PC-9 (cell line): Measurements from ENCODE around the gene NPEPPS. TPM values are rescaled to one million over a fixed set of nuclear protein-coding genes. Genes with fewer than 3 reads are reported as not detected.

ENCODE experiments used
- BruUV-seq: library from RNA; stranded (reverse); fragments of 400-500 nt; replicated peaks from 2 replicates; lab custom pipeline; 2021; lab: Mats Ljungman, UMichigan
- CTCF ChIA-PET: fragments of 300-600 bp; sonication (Branson Sonifier 250); formaldehyde crosslinking; loops from one replicate; lab custom pipeline; 2022; ENCODE audit warnings: antibody characterized with exemption; lab: Charles Lee
- POLR2A ChIA-PET: fragments of 300-600 bp; sonication (Branson Sonifier 250); formaldehyde crosslinking; loops from one replicate; lab custom pipeline; 2022; ENCODE audit warnings: antibody characterized with exemption; ENCODE audit not compliant: unreplicated experiment; lab: Charles Lee
- DNase-seq, 2 experiments: peaks; one replicate each; pipeline versions ENCODE4 v3.0.0 to v3.0.0-alpha.2; 2015 to 2022; ENCODE audit warnings: mixed read lengths in 1 of 2
- H2AFZ ChIP-seq: fragments of 200-600 bp; sonication (generic); 2 replicates; pipeline ENCODE4 v1.8.1; 2017; ENCODE audit warnings: antibody characterized with exemption
- H3F3A ChIP-seq: fragments of 200-600 bp; sonication (generic); 2 replicates; pipeline ENCODE4 v1.8.1; 2017; ENCODE audit warnings: antibody characterized with exemption, mild to moderate bottlenecking, low read depth; ENCODE audit not compliant: insufficient read depth
- H3K27ac ChIP-seq: fragments of 200-600 bp; sonication (generic); 2 replicates; pipeline ENCODE4 v1.6.1; 2016; ENCODE audit warnings: mixed run types
- H3K27me3 ChIP-seq: fragments of 200-600 bp; sonication (generic); 2 replicates; pipeline ENCODE4 v1.6.1; 2016; ENCODE audit warnings: low read depth, mixed run types; ENCODE audit not compliant: insufficient read depth
- H3K36me3 ChIP-seq: fragments of 200-600 bp; sonication (generic); 2 replicates; pipeline ENCODE4 v1.6.1; 2016; ENCODE audit warnings: low read depth, mixed run types
- H3K4me1 ChIP-seq: fragments of 200-600 bp; sonication (generic); replicated peaks from 2 replicates; pipeline ENCODE4 v1.6.1; 2016; ENCODE audit warnings: mixed run types; ENCODE audit not compliant: insufficient read depth
- H3K4me2 ChIP-seq: fragments of 200-600 bp; sonication (generic); 2 replicates; pipeline ENCODE4 v1.6.1; 2017; ENCODE audit warnings: mixed run types
- H3K4me3 ChIP-seq: fragments of 200-600 bp; sonication (generic); 2 replicates; pipeline ENCODE4 v1.6.1; 2016; ENCODE audit warnings: mixed run types
- H3K79me2 ChIP-seq: fragments of 200-600 bp; sonication (generic); 2 replicates; pipeline ENCODE4 v1.6.1; 2017; ENCODE audit warnings: low read depth, mixed run types
- H3K9me2 ChIP-seq: fragments of 200-600 bp; sonication (generic); 2 replicates; pipeline ENCODE4 v1.8.1; 2017; ENCODE audit warnings: mild to moderate bottlenecking; ENCODE audit not compliant: insufficient read depth
- H3K9me3 ChIP-seq: fragments of 200-600 bp; sonication (generic); 2 replicates; pipeline ENCODE4 v1.8.1; 2016; ENCODE audit warnings: low read depth; ENCODE audit not compliant: insufficient read depth
- H4K20me1 ChIP-seq: fragments of 200-600 bp; sonication (generic); 2 replicates; pipeline ENCODE4 v1.8.1; 2017; ENCODE audit not compliant: insufficient read depth
- EZH2 ChIP-seq: fragments of 200-600 bp; sonication (generic); IDR thresholded peaks from 2 replicates; pipeline ENCODE4 v1.8.0; 2017; ENCODE audit warnings: antibody characterized with exemption, low read depth
- intact Hi-C: fragments of 100-400 bp; cut with micrococcal nuclease; formaldehyde crosslinking; loops from one replicate; pipeline ENCODE4 v1.10.0; 2022; ENCODE audit not compliant: unreplicated experiment
- total RNA-seq: library from RNA; stranded (reverse); gene quantifications from 2 replicates; pipeline ENCODE4 v1.2.3, GENCODE V29; 2021
- TF ChIP-seq, protein P1 (sequence below): fragments of 200-600 bp; sonication (generic); conservative IDR thresholded peaks from 2 replicates; pipeline ENCODE4 v1.6.1; 2017; ENCODE audit warnings: mixed run types, antibody characterized with exemption, mild to moderate bottlenecking, moderate library complexity

The NPEPPS gene
- total RNA-seq, 1 experiment from 2014 or later: 187 TPM

DNA sequence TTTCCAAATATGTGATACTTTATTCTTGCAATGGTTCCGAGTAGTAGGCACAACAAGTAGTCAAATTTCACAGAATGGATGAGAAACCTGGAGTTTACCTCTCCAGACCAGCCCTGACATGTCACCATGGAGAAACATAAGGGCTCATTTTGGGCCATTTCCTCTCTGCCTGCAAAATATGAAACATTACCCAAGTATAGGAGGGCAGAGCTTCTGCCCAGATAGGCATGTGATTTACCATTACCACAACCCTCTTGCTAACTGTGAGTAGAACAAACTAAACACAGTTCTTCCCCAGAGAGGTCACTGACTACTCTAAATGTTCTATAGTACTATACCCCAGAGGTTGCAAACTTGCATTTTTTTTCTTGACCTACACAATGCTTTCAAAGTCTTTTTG, 103.1 kb downstream of the NPEPPS start:
- TF ChIP-seq EZH2: no peak
- TF ChIP-seq, protein P1, sequence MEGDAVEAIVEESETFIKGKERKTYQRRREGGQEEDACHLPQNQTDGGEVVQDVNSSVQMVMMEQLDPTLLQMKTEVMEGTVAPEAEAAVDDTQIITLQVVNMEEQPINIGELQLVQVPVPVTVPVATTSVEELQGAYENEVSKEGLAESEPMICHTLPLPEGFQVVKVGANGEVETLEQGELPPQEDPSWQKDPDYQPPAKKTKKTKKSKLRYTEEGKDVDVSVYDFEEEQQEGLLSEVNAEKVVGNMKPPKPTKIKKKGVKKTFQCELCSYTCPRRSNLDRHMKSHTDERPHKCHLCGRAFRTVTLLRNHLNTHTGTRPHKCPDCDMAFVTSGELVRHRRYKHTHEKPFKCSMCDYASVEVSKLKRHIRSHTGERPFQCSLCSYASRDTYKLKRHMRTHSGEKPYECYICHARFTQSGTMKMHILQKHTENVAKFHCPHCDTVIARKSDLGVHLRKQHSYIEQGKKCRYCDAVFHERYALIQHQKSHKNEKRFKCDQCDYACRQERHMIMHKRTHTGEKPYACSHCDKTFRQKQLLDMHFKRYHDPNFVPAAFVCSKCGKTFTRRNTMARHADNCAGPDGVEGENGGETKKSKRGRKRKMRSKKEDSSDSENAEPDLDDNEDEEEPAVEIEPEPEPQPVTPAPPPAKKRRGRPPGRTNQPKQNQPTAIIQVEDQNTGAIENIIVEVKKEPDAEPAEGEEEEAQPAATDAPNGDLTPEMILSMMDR: no peak
- CTCF ChIA-PET: no interaction called here

DNA sequence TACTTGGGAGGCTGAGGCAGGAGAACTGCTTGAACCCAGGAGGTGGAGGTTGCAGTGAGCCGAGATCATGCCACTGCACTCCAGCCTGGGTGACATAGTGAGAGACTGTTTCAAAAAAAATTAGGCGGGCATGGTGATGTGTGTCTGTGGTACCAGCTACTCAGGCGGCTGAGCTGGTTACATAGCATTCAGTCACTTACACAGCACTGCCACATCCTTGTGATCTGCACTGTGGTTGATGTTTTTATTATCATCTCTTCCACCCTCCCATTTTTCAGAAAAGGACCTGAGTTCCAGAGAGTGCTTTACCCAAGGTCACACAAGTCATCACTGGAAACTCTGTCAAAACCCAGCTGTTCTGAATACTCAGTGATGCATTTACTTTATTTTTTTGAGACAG, 104.0 kb downstream of the NPEPPS start:
- Histone ChIP-seq H3K9me2 (0 out of 2 replicates have a peak, but pooled peaks cover 4% of the 10 kb centered on the region), H3K9me3 (no peaks in the 10 kb centered on the region), H3K36me3 (no peaks in the 10 kb centered on the region), H3F3A (peaks cover 8% of the 10 kb centered on the region; the same call in 1 of the 2 replicates), H2AFZ (no peak overlapping the region), H3K4me2 (no peak overlapping the region), H3K27me3 (no peaks in the 10 kb centered on the region), H3K27ac (no peak overlapping the region), H3K4me3 (no peak overlapping the region), H4K20me1 (no peaks in the 10 kb centered on the region), H3K79me2 (no peaks in the 10 kb centered on the region), H3K4me1 (no peaks in the 10 kb centered on the region)
- TF ChIP-seq, protein P1: no peak
- TF ChIP-seq EZH2: no peak
- ChIA-PET CTCF (interaction anchor here (0.7 kb wide), 1 partner anchor 191 kb away, joined by 4 read pairs; no protein-coding TSS in a partner anchor), POLR2A (no interaction called here)
- intact Hi-C loops: no loop called here
- BruUV-seq: no TSS peak
- no peak for DNase-seq

More for the DNA sequence above, 103.1 kb downstream of the NPEPPS start:
- H3K27me3 ChIP-seq: no peaks in the 10 kb centered on the region
- H3K36me3 ChIP-seq: no peaks in the 10 kb centered on the region
- no peak overlapping the region for H3K4me2 ChIP-seq
- H3K27ac ChIP-seq: no peak overlapping the region
- 0 out of 2 replicates have a peak, but pooled peaks cover 4% of the 10 kb centered on the region for H3K9me2 ChIP-seq
- H3K79me2 ChIP-seq: no peaks in the 10 kb centered on the region
- peaks cover 8% of the 10 kb centered on the region; the same call in 1 of the 2 replicates for H3F3A ChIP-seq
- intact Hi-C loops: no loop called here
- H2AFZ ChIP-seq: no peak overlapping the region
- BruUV-seq: no TSS peak
- H3K9me3 ChIP-seq: no peaks in the 10 kb centered on the region
- DNase-seq: no peak
- no peak overlapping the region for H3K4me3 ChIP-seq
- POLR2A ChIA-PET: no interaction called here
- H4K20me1 ChIP-seq: no peaks in the 10 kb centered on the region
- H3K4me1 ChIP-seq: no peaks in the 10 kb centered on the region

DNA sequence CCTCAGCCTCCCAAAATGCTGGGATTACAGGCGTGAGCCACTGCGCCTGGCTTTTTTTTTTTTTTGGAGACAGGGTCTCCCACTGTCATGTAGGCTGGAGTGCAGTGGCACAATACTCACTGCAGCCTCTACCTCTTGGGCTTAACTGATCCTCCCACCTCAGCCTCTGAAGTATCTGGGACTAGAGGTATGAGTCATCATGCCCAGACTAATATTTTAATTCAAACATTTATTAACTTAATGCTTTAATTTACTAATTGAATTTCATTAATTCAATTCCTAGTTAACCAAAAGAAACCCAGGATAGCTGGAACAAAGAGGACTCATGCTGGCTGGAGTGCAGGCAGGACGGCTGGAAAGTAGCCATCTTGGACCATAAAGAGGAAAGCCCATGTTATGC, 104.8 kb downstream of the NPEPPS start:
- H3K4me3 ChIP-seq: no peak overlapping the region
- CTCF ChIA-PET: interaction anchor here (0.6 to 0.7 kb wide), 2 partner anchors 154 to 192 kb away, joined by 4 read pairs; no protein-coding TSS in a partner anchor

More for the DNA sequence above, 104.8 kb downstream of the NPEPPS start:
- Histone ChIP-seq H3F3A (peaks cover 8% of the 10 kb centered on the region; the same call in 1 of the 2 replicates), H3K9me2 (0 out of 2 replicates have a peak, but pooled peaks cover 4% of the 10 kb centered on the region), H3K4me1 (no peaks in the 10 kb centered on the region), H3K27ac (no peak overlapping the region), H3K4me2 (no peak overlapping the region), H3K27me3 (no peaks in the 10 kb centered on the region), H3K79me2 (no peaks in the 10 kb centered on the region), H2AFZ (no peak overlapping the region), H4K20me1 (no peaks in the 10 kb centered on the region), H3K36me3 (no peaks in the 10 kb centered on the region), H3K9me3 (no peaks in the 10 kb centered on the region)
- POLR2A ChIA-PET: no interaction called here
- no TSS peak for BruUV-seq
- no peak for DNase-seq
- TF ChIP-seq EZH2: no peak
- TF ChIP-seq, protein P1: no peak
- intact Hi-C loops: no loop called here
